Endothelial cell of umbilical vein (primary cell): ENCODE data around the gene SMOC2. TPM values are rescaled to one million over a fixed set of nuclear protein-coding genes. Genes with fewer than 3 reads are reported as not detected.

ENCODE experiments used
- BruUV-seq: library from RNA; stranded (reverse); fragments of 400-500 nt; replicated peaks from 2 replicates; lab custom pipeline; 2021; lab: Mats Ljungman, UMichigan
- CTCF ChIA-PET: fragments of 300-600, 350-600 bp; sonication (Branson Sonifier 250); formaldehyde crosslinking; loops from one replicate; lab custom pipeline; 2021; ENCODE audit warnings: antibody characterized with exemption, inconsistent platforms; lab: Charles Lee
- POLR2A ChIA-PET: fragments of 300-600, 350-600 bp; sonication (Branson Sonifier 250); formaldehyde crosslinking; loops from one replicate; lab custom pipeline; 2021; ENCODE audit warnings: antibody characterized with exemption, inconsistent platforms; lab: Charles Lee
- DNase-seq: peaks from one replicate; pipeline ENCODE4 v3.0.0-alpha.2; 2011; ENCODE audit warnings: low read depth, low spot score
- FAIRE-seq: peaks from 2 replicates; lab custom pipeline; 2011; peaks lifted over from hg19 to GRCh38; lab: Jason Lieb, UNC
- H2AFZ ChIP-seq: 2 replicates; pipeline ENCODE4 v1.6.0; 2012; ENCODE audit warnings: low read depth, low read length, control low read depth, inconsistent platforms
- H3K27ac ChIP-seq: 2 replicates; pipeline ENCODE4 v1.5.1; 2011; ENCODE audit warnings: low read depth, mild to moderate bottlenecking, control low read depth, low read length, moderate library complexity; ENCODE audit not compliant: insufficient read depth
- H3K27me3 ChIP-seq, 2 experiments: 2 replicates each; pipeline versions ENCODE4 v1.6.0 to v1.6.1; 2011; ENCODE audit warnings: low read length in 2 of 2, mixed read lengths in 1 of 2; ENCODE audit not compliant: control insufficient read depth in 2 of 2, insufficient read depth in 2 of 2
- H3K36me3 ChIP-seq, 2 experiments: 2 replicates in 1 of 2; 3 replicates in 1 of 2; pipeline ENCODE4 v1.5.1; 2011; ENCODE audit warnings: low read length in 2 of 2, mild to moderate bottlenecking in 1 of 2, moderate library complexity in 1 of 2; ENCODE audit not compliant: control insufficient read depth in 2 of 2, insufficient read depth in 2 of 2; ENCODE audit errors: extremely low read depth in 1 of 2
- H3K4me1 ChIP-seq: 3 replicates; pipeline ENCODE4 v1.5.1; 2011; ENCODE audit warnings: mild to moderate bottlenecking, low read length; ENCODE audit not compliant: control insufficient read depth, insufficient read depth; ENCODE audit errors: extremely low read depth
- H3K4me2 ChIP-seq: 2 replicates; pipeline ENCODE4 v1.6.1; 2011; ENCODE audit warnings: low read length, control low read depth, mixed read lengths; ENCODE audit not compliant: insufficient read depth
- H3K4me3 ChIP-seq, 3 experiments: fragments of 200-600 bp in 1 of 3; sonication (generic), shearing (Covaris generic) in 1 of 3; replicated peaks in 1 of 3; 2 replicates each; pipeline ENCODE4 v1.5.1; 2011 to 2016; ENCODE audit warnings: control low read depth in 3 of 3, low read length in 3 of 3, mild to moderate bottlenecking in 2 of 3, inconsistent platforms in 1 of 3, low read depth in 1 of 3, moderate library complexity in 1 of 3; ENCODE audit not compliant: insufficient read depth in 1 of 3
- H3K79me2 ChIP-seq: 2 replicates; pipeline ENCODE4 v1.6.0; 2012; ENCODE audit warnings: low read length, inconsistent platforms; ENCODE audit not compliant: control insufficient read depth, insufficient read depth
- H3K9ac ChIP-seq: replicated peaks from 2 replicates; pipeline ENCODE3; 2011; ENCODE audit warnings: low read length, control low read depth; ENCODE audit not compliant: insufficient read depth; ENCODE audit errors: extremely low read depth
- H3K9me1 ChIP-seq: replicated peaks from 3 replicates; pipeline ENCODE4 v1.6.0; 2011; ENCODE audit warnings: mild to moderate bottlenecking, low read length; ENCODE audit not compliant: control insufficient read depth, insufficient read depth; ENCODE audit errors: extremely low read depth
- H3K9me3 ChIP-seq: replicated peaks from 2 replicates; pipeline ENCODE4 v1.5.1; 2012; ENCODE audit warnings: low read length, inconsistent platforms; ENCODE audit not compliant: control insufficient read depth, insufficient read depth
- H4K20me1 ChIP-seq: replicated peaks from 2 replicates; pipeline ENCODE3; 2011; ENCODE audit warnings: mild to moderate bottlenecking, low read length; ENCODE audit not compliant: control insufficient read depth, insufficient read depth; ENCODE audit errors: extremely low read depth
- CTCF ChIP-seq, 2 donors: IDR thresholded peaks; 1 replicate in 1 of 2; 2 replicates in 1 of 2; pipeline ENCODE4 v1.5.1; 2011; ENCODE audit warnings: low read length in 2 of 2, mild to moderate bottlenecking in 2 of 2, moderate library complexity in 2 of 2, control low read depth in 1 of 2, inconsistent platforms in 1 of 2, low read depth in 1 of 2; ENCODE audit not compliant: insufficient read depth in 1 of 2; ENCODE audit errors: extremely low read depth in 1 of 2
- EZH2 ChIP-seq: IDR thresholded peaks from 2 replicates; pipeline ENCODE4 v1.6.1; 2012; ENCODE audit warnings: borderline replicate concordance, low read depth, mild to moderate bottlenecking, moderate library complexity, low read length, inconsistent platforms; ENCODE audit not compliant: severe bottlenecking
- FOS ChIP-seq: IDR thresholded peaks from 2 replicates; pipeline ENCODE4 v1.6.1; 2011; ENCODE audit warnings: mild to moderate bottlenecking, low read length, moderate library complexity, borderline replicate concordance; ENCODE audit not compliant: insufficient read depth
- GATA2 ChIP-seq: IDR thresholded peaks from 2 replicates; pipeline ENCODE4 v1.7.0; 2011; ENCODE audit warnings: low read depth, mild to moderate bottlenecking, moderate library complexity, mixed read lengths, low read length; ENCODE audit not compliant: insufficient read length, insufficient read depth
- JUN ChIP-seq: IDR thresholded peaks from 2 replicates; pipeline ENCODE4 v1.6.1; 2011; ENCODE audit warnings: borderline replicate concordance, low read depth; ENCODE audit not compliant: insufficient read length, insufficient read depth
- MAX ChIP-seq: IDR thresholded peaks from 2 replicates; pipeline ENCODE4 v1.6.1; 2011; ENCODE audit not compliant: insufficient read depth, insufficient read length
- MYC ChIP-seq: IDR thresholded peaks from one replicate; pipeline ENCODE4 v1.6.1; 2011; ENCODE audit warnings: mild to moderate bottlenecking, low read depth, low read length
- POLR2A ChIP-seq: IDR thresholded peaks from 2 replicates; pipeline ENCODE4 v1.6.1; 2012; ENCODE audit warnings: low read depth, mild to moderate bottlenecking, control low read depth, low read length
- dilution Hi-C: fragments of 300-500 bp; cut with MboI; formaldehyde crosslinking; loops from one replicate; pipeline ENCODE4 v1.15.0; 2019; ENCODE audit warnings: low sequenced_read_pairs; ENCODE audit not compliant: extremely low pct_ligation_motif_present
- intact Hi-C: fragments of 100-400 bp; cut with micrococcal nuclease; formaldehyde crosslinking; loops from one replicate; pipeline ENCODE4 v1.10.0; 2022
- polyA plus RNA-seq, 4 experiments: library from polyadenylated mRNA; depleted of rRNA in 3 of 4; stranded (reverse) in 3 of 4; unstranded in 1 of 4; fragments of >200 nt; gene quantifications; 2 replicates each; pipeline versions ENCODE4 v1.2.1 to v1.2.3, GENCODE V29; 2011 to 2012; ENCODE audit warnings: missing spikeins in 1 of 4
- total RNA-seq: library from RNA; stranded (reverse); gene quantifications from 2 replicates; pipeline ENCODE4 v1.2.3, GENCODE V29; 2021

Gene SMOC2
- total and polyA plus RNA-seq, 2 donors (not counting 3 experiments of a cell fraction or from before 2014, with no cell fraction given), result not detected

DNA sequence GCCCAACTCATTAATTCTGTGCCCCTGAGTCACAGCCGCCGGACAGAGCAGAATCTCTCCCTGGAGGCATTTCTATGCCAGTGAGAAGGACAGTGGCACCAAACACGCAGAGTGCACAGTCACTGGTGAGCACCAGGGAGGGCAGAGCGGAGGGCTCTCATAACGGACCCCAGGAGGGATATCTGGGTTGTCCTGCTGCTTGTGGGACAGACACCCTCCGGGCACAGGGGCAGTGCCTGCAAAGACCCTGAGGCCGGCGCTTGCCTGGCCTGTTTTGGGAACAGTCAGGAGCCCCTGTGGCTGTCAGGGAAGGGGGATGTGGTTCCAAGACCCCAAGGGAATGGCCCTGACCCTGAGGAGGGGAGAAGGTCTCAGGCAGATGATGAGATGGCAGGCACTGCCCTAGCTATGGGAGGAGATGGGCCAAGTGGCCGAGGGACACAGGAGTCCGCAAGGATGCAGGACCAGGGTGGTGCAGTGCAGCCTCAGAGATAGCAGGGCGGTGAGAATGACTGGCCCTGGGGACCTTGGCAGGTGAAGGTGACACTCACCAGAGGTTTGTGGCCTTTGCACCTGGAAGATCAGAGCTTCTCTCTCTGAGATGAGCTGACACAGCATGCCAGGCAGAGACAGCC lies 270.8 kb downstream of the SMOC2 start:
- Histone ChIP-seq H3K4me2 (no peak overlapping the region), H3K9me1 (no peaks in the 10 kb centered on the region), H3K27me3 (no peaks in the 10 kb centered on the region), H3K4me3 (no peak overlapping the region), H2AFZ (no peak overlapping the region), H3K27ac (no peak overlapping the region), H3K9me3 (peaks cover 7% of the 10 kb centered on the region), H3K36me3 (no peaks in the 10 kb centered on the region), H4K20me1 (no peaks in the 10 kb centered on the region), H3K79me2 (no peaks in the 10 kb centered on the region), H3K9ac (no peak overlapping the region), H3K4me1 (no peaks in the 10 kb centered on the region)
- intact Hi-C loops (no loop called here), dilution Hi-C loops (no loop called here)
- FAIRE-seq, result no peak
- TF ChIP-seq FOS (no peak), CTCF (IDR thresholded peaks at IDR 0.05; ENCODE audit: extremely low read depth in 1 of 2, insufficient read depth in 1 of 2, low read depth in 1 of 2, low read length in 2 of 2) (no peak), JUN (no peak), MAX (no peak)
- no peak for DNase-seq
- ChIA-PET CTCF (no interaction called here), POLR2A (no interaction called here)
- BruUV-seq, result no TSS peak

GRCh38 chr6:168712993-168713392 lies 272.0 kb downstream of the SMOC2 start:
- dilution Hi-C loops, result no loop called here
- no peaks in the 10 kb centered on the region for H3K9me1 ChIP-seq
- H3K4me2 ChIP-seq, result no peak overlapping the region
- H3K27me3 ChIP-seq, result no peaks in the 10 kb centered on the region
- no peak overlapping the region for H2AFZ ChIP-seq
- DNase-seq (no peak), FAIRE-seq (no peak)
- H3K4me3 ChIP-seq, result no peak overlapping the region
- intact Hi-C loops, result no loop called here
- H3K79me2 ChIP-seq, result no peaks in the 10 kb centered on the region
- peaks cover 7% of the 10 kb centered on the region for H3K9me3 ChIP-seq
- no peak overlapping the region for H3K9ac ChIP-seq
- no peaks in the 10 kb centered on the region for H3K36me3 ChIP-seq
- TF ChIP-seq EZH2 (no peak), GATA2 (no peak), JUN (no peak), MAX (no peak), CTCF (IDR thresholded peaks at IDR 0.05; ENCODE audit: extremely low read depth in 1 of 2, insufficient read depth in 1 of 2, low read depth in 1 of 2, low read length in 2 of 2) (no peak), POLR2A (no peak), FOS (no peak), MYC (no peak)
- ChIA-PET CTCF (no interaction called here), POLR2A (no interaction called here)
- H4K20me1 ChIP-seq, result no peaks in the 10 kb centered on the region
- H3K27ac ChIP-seq, result no peak overlapping the region
- H3K4me1 ChIP-seq, result no peaks in the 10 kb centered on the region
- no TSS peak for BruUV-seq
